Measurements from ENCODE around the gene HPD. TPM values are rescaled to one million over a fixed set of nuclear protein-coding genes. Genes with fewer than 3 reads are reported as not detected.
"Not testable (repeated sequence)": the region's sequence is repeated elsewhere in the genome, so short reads cannot be mapped to it uniquely, and the experiment has no call there.

The HPD gene
- total and polyA plus RNA-seq, 2 donors (not counting 3 experiments of a cell fraction or from before 2014, with no cell fraction given), result not detected

GRCh38 chr12:121791671-121792551 is 66.7 kb downstream of the HPD start:
- no peaks in the 10 kb centered on the region for H3K9me1 ChIP-seq (replicated peaks; ENCODE audit: control insufficient read depth, extremely low read depth, insufficient read depth, low read length)
- H4K20me1 ChIP-seq (replicated peaks; ENCODE audit: control insufficient read depth, extremely low read depth, insufficient read depth, low read length), result no peaks in the 10 kb centered on the region
- no peak for TF ChIP-seq POLR2AphosphoS5 (IDR thresholded peaks at IDR 0.05; ENCODE audit: insufficient read depth, low read depth, low read length)
- TF ChIP-seq POLR2A (IDR thresholded peaks at IDR 0.05; ENCODE audit: low read depth, low read length), result no peak
- TF ChIP-seq MYC (IDR thresholded peaks at IDR 0.05; ENCODE audit: low read depth, low read length), result no peak
- TF ChIP-seq FOS (IDR thresholded peaks at IDR 0.05; ENCODE audit: borderline replicate concordance, insufficient read depth, low read length), result no peak
- no peak for TF ChIP-seq GATA2 (IDR thresholded peaks at IDR 0.05; ENCODE audit: insufficient read depth, insufficient read length, low read depth, low read length)
- TF ChIP-seq JUN (IDR thresholded peaks at IDR 0.05; ENCODE audit: borderline replicate concordance, insufficient read depth, insufficient read length, low read depth), result no peak
- no peak for TF ChIP-seq EZH2 (IDR thresholded peaks at IDR 0.05; ENCODE audit: borderline replicate concordance, low read depth, low read length, severe bottlenecking)
- TF ChIP-seq CTCF (IDR thresholded peaks at IDR 0.05; ENCODE audit: extremely low read depth in 1 of 2, insufficient read depth in 1 of 2, low read depth in 1 of 2, low read length in 2 of 2), result no peak
- TF ChIP-seq MAX (IDR thresholded peaks at IDR 0.05; ENCODE audit: insufficient read depth, insufficient read length), result no peak
- H3K9ac ChIP-seq (replicated peaks; ENCODE audit: extremely low read depth, insufficient read depth, low read length), result no peak overlapping the region
- peaks cover 7% of the 10 kb centered on the region for H3K79me2 ChIP-seq (ENCODE audit: control insufficient read depth, insufficient read depth, low read length)
- H3K36me3 ChIP-seq (ENCODE audit: control insufficient read depth in 2 of 2, extremely low read depth in 1 of 2, insufficient read depth in 2 of 2, low read length in 2 of 2), result peaks cover 2 to 9% of the 10 kb centered on the region in 2 experiments
- H3K4me1 ChIP-seq (ENCODE audit: control insufficient read depth, extremely low read depth, insufficient read depth, low read length), result peaks cover 28% of the 10 kb centered on the region
- ChIA-PET CTCF (interaction anchor here (0.5 to 12.7 kb wide), 7 partner anchors 11 to 240 kb away, joined by 3 to 774 read pairs (median 7); partner anchors contain the start of gene SETD1B), POLR2A (no interaction called here)
- dilution Hi-C loops (cut with MboI; ENCODE audit: extremely low pct_ligation_motif_present, low sequenced_read_pairs) (no loop called here), intact Hi-C loops (cut with micrococcal nuclease) (loop anchor here (5.0 kb wide), 2 partner anchors 45 to 210 kb away; partner anchors contain the start of gene KDM2B)
- no peaks in the 10 kb centered on the region for H3K27me3 ChIP-seq (ENCODE audit: control insufficient read depth in 2 of 2, insufficient read depth in 2 of 2, low read length in 2 of 2)
- no peak overlapping the region for H3K27ac ChIP-seq (ENCODE audit: insufficient read depth, low read depth, low read length)
- H2AFZ ChIP-seq (ENCODE audit: low read depth, low read length), result no peak overlapping the region
- H3K9me3 ChIP-seq (replicated peaks; ENCODE audit: control insufficient read depth, insufficient read depth, low read length), result no peaks in the 10 kb centered on the region
- no peak overlapping the region for H3K4me3 ChIP-seq (replicated peaks in 1 of 3; ENCODE audit: insufficient read depth in 1 of 3, low read depth in 1 of 3, low read length in 3 of 3)
- FAIRE-seq, result no peak
- BruUV-seq (replicated peaks), result no TSS peak
- DNase-seq (ENCODE audit: low read depth, low spot score), result no peak
- H3K4me2 ChIP-seq (ENCODE audit: insufficient read depth, low read length), result no peak overlapping the region

GRCh38 chr12:121790785-121791184 is 67.9 kb downstream of the HPD start:
- H3K4me3 ChIP-seq (replicated peaks in 1 of 3; ENCODE audit: insufficient read depth in 1 of 3, low read depth in 1 of 3, low read length in 3 of 3); H3K27ac ChIP-seq (ENCODE audit: insufficient read depth, low read depth, low read length); H3K36me3 ChIP-seq (ENCODE audit: control insufficient read depth in 2 of 2, extremely low read depth in 1 of 2, insufficient read depth in 2 of 2, low read length in 2 of 2); H3K27me3 ChIP-seq (ENCODE audit: control insufficient read depth in 2 of 2, insufficient read depth in 2 of 2, low read length in 2 of 2); H3K9ac ChIP-seq (replicated peaks; ENCODE audit: extremely low read depth, insufficient read depth, low read length); H3K9me3 ChIP-seq (replicated peaks; ENCODE audit: control insufficient read depth, insufficient read depth, low read length); H3K9me1 ChIP-seq (replicated peaks; ENCODE audit: control insufficient read depth, extremely low read depth, insufficient read depth, low read length); H2AFZ ChIP-seq (ENCODE audit: low read depth, low read length); BruUV-seq (replicated peaks); DNase-seq (ENCODE audit: low read depth, low spot score); H3K4me2 ChIP-seq (ENCODE audit: insufficient read depth, low read length); FAIRE-seq; H3K79me2 ChIP-seq (ENCODE audit: control insufficient read depth, insufficient read depth, low read length); POLR2A ChIA-PET; H4K20me1 ChIP-seq (replicated peaks; ENCODE audit: control insufficient read depth, extremely low read depth, insufficient read depth, low read length); dilution Hi-C loops (cut with MboI; ENCODE audit: extremely low pct_ligation_motif_present, low sequenced_read_pairs): not testable (repeated sequence)
- intact Hi-C loops (cut with micrococcal nuclease), result loop anchor here (5.0 kb wide), 2 partner anchors 43 to 208 kb away; partner anchors contain the start of gene KDM2B
- CTCF ChIA-PET, result interaction anchor here (1.3 to 5.3 kb wide), 3 partner anchors 10 to 238 kb away, joined by 3 to 173 read pairs (median 7); no protein-coding TSS in a partner anchor
- peaks cover 24% of the 10 kb centered on the region for H3K4me1 ChIP-seq (ENCODE audit: control insufficient read depth, extremely low read depth, insufficient read depth, low read length)
